NCI-H82 treated with DMSO at 0.1 percent for 48 hours (cell line): ENCODE data around the gene TFEB.

Experiments used
- DNase-seq: peaks from one replicate; lab custom pipeline; 2025; ENCODE audit not compliant: unreplicated experiment; lab: John Stamatoyannopoulos, UW

TFEB gene

GRCh38 chr6:41641352-41641925, 94.0 kb downstream of the TFEB start:
- no peak for DNase-seq

- DNase-seq = no peak
These were observed 95.0 kb downstream of the TFEB start for GRCh38 chr6:41640426-41640825.

GRCh38 chr6:41639809-41640371, 95.5 kb downstream of the TFEB start:
- no peak for DNase-seq

GRCh38 chr6:41638935-41639808, 96.2 kb downstream of the TFEB start:
- DNase-seq = no peak

- no peak for DNase-seq
These were observed 97.1 kb downstream of the TFEB start, which contains the start of gene MDFI for GRCh38 chr6:41638002-41638934. TSS of gene MDFI (plus strand) at chr6:41638468. CDS start at chr6:41638750, 282 bp downstream.

GRCh38 chr6:41637194-41638001, 98.0 kb downstream of the TFEB start:
- DNase-seq = no peak

- DNase-seq = no peak
These were observed 98.6 kb downstream of the TFEB start for GRCh38 chr6:41636833-41637193.

- DNase-seq = no peak
These were observed 100.0 kb downstream of the TFEB start for GRCh38 chr6:41635365-41635764.

- DNase-seq = no peak
These were observed 100.8 kb downstream of the TFEB start for GRCh38 chr6:41634657-41635056.
